ENCODE results near the gene GAD2.

The GAD2 gene

DNA sequence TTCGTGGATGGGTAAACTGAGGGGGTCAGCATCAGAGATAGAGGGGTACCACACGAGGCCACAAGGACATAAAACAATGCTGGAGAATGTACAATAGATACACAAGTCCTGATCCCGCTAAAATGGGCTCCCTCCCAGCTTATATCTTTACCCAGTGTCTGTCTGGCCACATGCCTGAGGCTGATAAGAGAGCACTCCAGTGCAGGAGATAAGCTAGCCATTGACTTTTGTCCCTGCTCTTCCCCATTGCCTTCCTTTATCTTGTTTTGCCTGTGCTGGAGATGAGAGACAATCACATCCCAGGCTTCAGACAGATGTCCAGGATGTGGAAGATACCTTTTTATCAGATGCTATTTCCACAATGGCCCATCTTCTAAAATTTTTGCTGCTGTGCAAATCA lies 6.0 kb downstream of the GAD2 start:
- no peak for DNase-seq (ENCODE audit: low read depth)

DNA sequence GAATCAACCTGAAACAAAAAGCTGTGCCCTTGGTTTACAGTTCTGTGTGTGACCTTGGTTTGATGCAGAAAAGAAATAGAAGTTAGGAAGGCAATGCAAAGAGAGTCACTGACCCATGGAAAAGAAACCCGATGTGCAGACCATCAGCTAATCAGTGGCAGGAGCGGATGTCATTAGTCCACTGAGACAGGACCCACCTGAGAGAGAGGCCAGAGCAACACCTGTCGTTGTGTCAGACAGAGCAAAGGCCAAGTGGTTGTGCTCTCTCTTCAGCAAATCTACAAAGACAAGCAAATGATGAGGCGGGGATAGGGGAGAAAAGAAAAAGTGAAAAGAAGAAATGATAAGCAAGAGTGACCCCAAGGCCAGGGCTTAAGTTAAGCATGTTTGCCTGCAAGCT lies 8.7 kb downstream of the GAD2 start:
- no peak for DNase-seq (ENCODE audit: low read depth)

DNA sequence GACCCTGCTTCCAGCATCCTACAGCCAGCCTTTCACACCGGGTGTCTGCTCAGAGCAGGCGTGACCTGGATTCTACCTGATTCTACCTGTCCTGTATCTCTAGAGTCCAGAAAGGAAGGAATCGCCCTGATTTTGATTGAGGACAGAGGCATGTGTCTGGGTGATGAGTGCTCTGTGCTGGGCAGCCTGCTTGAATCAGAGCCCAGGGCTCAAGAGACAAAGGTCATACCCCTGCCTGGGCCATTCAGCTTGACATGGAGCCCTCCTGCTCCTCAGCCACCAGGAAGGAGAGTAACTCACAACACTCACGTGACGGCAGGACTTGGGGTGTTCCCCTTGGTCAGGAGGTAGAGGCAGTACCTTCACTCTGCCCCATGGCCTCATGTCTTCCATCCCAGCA lies 11.2 kb downstream of the GAD2 start:
- no peak for DNase-seq (ENCODE audit: low read depth)

DNA sequence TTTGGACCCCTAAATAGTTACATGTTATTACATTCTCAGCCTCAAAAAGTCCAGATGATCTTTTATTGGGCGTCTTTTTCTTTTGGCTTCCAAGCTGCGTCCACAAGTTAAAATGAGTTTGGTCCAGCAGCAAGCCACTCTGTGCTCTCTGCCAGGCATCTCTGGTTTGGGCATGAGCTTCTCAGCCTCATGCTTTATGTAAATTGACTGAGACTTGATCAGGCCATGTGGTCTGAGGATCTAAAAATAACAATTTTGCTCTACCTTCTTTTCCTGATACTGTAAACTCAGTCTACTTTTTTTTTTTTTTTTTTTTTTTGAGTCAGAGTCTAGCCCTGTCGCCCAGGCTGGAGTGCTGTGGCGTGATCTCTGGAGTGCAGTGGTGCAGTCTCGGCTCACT lies 15.6 kb downstream of the GAD2 start:
- no peak for DNase-seq (ENCODE audit: low read depth)

DNA sequence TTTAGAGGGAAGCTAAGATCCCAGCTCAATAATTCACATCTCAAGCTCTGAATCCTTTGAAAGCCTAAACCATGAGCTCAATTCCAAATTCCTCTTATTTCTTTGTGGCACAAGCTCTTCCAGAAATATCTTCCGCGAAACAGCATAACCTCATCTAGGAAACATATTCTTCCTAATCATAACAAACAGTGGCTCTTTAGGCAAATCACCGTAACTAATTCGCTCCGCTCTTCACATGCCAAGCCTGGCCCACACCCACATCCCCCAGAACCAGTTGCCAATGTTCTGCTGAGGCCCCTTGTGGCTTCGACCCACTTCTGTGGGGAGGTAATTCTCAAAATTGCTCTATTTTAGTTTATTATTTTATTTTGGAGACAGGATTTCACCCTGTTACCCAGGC lies 19.2 kb downstream of the GAD2 start:
- DNase-seq (ENCODE audit: low read depth): no peak

DNA sequence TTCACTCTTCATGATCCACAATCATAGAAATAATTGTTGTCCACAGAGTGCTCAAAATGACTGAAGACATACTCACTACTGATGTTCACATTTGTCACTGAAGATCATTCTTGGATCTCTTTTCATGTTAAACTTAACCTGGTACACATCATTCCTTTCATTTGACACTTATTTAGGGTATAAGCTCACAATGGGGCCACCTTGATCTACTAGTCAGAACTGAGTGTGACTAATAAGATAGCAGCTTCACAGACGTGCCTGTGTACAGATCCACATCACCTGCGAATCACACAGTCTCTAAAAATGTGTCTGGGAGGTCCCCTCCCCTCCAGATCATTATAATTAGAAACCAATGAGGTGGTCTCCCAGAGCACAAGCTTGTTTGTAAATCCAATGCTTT lies 21.8 kb downstream of the GAD2 start:
- DNase-seq (ENCODE audit: low read depth): no peak

DNA sequence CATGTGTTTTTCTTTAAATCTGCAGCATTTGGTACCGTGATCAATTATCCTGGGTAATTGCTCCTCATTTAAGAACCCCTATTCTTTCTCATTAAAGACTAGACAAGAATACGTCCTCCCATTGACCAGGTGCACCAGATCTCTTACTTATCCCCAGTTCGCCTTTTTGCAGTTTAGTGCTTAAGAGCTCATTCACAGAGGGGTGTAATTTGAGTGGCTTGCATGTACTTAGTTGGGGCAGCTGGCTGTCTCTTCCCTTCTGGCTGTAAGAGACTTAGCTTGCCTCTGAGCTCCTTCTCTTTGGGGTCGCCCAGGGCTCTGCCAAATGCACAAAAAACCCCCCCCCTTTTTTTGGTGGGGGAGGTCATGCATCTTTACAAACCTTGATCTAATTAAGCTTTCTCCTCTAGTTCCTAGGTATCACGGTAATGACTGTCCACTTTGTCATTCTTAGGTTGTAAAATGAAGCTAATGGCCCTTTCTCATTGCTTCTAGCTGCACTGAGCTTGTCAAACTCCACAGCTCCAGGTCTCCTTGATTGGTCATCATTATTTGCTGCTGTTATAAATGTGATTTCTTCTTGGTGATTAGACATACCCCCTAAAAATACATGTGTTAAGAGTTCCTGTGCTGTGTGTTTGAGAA lies 26.3 kb downstream of the GAD2 start:
- no peak for DNase-seq (ENCODE audit: low read depth)

DNA sequence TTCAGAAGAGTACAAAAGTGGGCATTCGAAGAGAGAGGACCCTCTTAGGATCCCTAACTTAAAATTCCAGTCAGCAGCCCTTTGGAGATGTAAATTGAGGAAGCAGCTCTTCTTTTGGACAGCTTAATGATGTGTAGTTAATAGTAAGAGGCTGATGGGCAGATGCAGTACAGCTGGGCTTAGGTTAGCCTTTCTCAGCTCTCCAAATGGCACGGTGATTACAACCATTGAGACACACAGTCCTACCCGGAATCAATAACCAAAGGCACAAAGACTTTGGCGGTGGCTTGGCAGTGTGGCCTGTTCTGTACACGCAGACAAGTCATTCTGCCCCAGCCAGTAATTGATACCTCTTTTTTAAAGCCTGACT lies 26.8 kb downstream of the GAD2 start:
- DNase-seq (ENCODE audit: low read depth): no peak

DNA sequence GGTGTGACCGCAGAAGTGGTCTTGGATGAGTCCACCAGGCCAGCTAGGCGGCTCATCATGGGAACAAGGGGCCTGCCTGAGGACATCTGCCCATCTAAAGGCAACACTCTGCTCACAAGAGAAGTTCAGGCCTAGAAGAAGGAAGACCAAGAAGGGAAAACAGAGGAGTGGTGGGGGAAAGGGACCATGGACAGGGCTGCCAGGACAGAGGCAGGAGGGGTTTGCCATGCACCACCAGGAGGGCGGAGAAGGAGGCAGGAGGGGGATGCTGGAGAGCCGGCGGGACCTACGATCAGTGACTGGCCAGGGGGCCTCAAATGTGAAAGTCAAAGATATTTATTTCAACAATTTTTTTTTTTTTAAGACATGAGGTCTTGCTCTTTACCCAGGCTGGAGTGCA lies 33.1 kb downstream of the GAD2 start:
- DNase-seq (ENCODE audit: low read depth): no peak

DNA sequence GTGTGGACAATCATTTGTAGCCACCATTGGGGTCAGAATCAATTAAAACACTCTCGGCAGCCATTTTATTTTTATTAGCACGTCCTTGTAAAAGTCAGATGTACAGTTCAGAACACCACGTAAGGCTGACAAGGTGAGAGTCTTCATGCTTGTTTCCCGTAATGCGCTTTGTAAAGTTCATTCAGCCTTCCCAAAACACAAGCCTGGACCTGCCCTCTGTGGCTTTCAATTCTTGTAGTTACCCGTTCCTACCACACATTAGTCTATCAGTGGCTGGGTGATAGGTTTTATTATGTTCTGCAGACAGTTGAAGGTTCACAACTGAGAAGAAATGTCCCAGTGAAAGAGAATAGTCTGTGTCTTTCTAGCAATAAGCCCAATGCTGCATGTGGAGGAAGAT lies 35.4 kb downstream of the GAD2 start:
- DNase-seq (ENCODE audit: low read depth): no peak

DNA sequence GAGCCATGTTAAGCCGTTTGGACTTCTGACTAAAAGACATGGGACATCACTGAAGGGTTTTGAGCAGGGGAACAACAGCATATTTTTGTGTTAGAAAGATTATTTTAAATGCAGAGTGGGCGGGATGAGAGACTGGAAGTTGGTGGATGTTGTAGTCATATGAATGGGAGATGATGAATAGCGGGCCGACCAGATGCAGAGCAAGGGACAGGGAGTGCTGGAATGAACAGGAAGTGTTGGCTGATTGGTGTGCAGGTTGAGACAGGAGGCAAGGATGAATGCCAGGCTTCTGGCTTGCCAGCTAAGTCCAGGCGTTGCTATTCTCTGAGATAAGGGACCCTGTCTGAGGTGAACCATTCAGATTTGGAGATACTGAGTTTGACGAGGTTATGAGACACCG lies 38.0 kb downstream of the GAD2 start:
- no peak for DNase-seq (ENCODE audit: low read depth)

DNA sequence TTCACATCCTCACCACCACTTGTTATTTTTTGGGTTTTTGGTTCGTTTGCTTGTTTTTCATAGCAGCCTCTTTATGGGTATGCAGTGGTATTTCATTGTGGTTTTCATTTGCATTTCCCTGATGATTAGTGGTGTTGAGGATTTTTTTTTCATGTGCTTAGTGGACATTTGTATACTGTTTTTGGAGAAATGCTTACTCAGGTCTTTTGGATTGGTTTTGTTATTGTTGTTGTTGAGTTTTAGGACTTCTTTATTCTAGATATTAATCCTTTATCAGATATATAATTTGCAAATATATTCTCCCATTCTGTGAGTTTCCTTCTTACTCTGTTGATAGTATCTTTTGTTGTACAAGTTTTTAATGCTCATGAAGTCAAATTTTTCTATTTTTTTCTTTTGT lies 42.8 kb downstream of the GAD2 start:
- no peak for DNase-seq (ENCODE audit: low read depth)

DNA sequence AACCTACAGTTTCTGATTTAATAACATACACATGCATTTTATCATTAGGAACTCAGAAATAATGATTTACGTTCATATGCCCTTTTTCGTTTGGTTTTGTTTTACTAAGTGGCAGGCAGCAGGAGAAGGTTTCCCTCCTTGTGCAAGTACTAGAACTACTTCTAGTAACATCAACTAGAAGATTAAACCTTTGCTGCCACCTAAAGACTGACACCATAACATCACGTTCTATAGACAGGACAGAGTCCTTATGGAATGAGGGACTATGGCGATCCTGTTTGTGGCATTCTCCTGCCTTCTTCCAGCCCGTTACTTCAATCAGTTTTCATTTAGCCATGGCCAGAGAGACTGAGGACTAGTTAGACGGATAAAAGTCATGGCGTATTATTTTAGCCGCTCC lies 53.2 kb downstream of the GAD2 start:
- no peak for DNase-seq (ENCODE audit: low read depth)

DNA sequence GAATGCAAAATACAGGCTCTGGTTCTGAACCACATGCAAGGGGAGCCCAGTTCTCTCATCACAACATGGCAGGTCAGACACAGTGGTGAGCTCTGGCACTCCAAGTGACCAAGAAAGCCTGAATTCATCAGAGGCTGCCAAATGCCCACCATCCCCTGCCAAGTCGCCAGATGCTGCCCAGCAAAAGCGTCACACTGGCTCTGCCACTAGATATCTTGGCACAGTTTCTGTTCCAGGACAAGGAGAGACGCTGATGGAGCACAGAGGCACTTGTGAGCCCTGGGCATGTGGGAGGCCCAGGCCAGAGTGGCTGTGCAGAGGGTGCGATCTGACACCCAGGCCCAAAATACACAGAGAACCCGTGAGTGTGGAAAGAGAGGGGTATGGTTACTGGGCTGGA lies 57.8 kb downstream of the GAD2 start:
- no peak for DNase-seq (ENCODE audit: low read depth)

DNA sequence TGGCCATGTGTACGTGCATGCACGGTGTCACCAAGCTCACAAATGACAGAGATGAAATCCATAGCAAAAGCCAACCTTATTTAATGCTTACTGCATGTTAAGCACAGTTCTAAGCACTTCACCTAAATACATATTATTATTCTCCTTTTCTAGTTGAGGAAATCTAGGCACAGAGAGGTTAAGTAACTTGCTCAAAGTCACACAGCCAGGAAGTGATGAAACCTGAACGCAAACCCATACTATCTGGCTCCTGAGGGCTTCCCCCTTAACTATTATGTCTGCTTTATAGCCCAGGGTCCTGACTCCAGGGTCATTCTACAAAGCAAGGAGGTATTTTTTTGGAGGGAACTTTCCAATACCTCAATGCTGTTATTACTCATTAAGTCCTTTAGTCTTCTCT lies 61.7 kb downstream of the GAD2 start:
- no peak for DNase-seq (ENCODE audit: low read depth)

DNA sequence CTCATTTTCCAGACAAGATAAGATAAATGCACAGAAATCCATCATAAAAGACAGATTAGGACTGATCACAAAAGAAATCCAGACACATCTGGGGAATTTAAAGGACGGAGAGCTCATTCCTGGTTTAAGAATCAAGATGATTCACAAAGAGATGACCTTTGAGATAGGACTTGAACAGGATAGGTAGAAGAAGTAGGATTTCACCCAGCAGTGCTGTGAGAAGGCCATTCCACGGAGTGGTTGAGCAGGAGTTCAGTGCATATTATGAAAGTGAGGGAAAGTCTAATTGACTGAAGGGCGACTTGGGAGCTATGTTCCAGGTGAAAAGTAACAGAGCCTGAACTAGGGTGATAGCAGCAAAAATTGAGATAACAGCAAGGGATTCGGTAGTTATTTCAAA lies 73.7 kb downstream of the GAD2 start:
- no peak for DNase-seq (ENCODE audit: low read depth)

DNA sequence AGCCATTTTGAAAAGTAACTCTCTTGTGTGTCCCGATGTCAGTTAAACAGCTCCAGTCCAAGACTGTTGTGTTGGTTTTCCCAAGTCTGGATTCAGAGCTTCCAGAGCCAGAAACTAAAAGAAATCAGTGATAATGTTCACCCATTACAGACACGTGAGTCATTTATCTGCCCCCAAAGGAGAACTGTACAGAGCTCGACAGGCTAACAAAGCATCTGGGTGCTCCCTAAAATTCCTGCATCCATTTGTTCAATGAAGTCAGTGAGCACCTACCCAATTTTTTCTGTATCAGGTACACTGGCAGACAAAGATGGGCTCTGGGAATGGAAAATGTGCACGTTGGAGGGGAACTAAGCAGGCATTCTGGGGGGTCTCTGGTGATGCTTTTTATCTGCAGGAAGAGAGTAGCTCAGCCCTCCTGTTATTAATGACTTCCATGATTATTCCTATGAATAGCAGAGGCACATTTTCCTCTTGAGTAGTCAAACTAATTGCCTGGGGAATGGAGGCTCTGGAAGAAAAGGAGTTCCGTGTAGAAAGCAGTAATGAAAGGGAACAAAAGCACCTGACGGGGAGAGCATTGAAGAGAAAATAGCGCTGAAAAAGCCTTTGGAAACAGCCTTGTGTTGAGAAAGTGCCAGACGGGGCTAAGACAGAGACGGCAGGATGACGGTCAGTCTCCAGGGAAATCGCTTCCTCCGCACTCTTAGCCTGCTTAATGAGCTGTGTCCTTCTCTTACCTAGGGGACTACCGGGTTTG lies 75.3 kb downstream of the GAD2 start:
- DNase-seq (ENCODE audit: low read depth): no peak

DNA sequence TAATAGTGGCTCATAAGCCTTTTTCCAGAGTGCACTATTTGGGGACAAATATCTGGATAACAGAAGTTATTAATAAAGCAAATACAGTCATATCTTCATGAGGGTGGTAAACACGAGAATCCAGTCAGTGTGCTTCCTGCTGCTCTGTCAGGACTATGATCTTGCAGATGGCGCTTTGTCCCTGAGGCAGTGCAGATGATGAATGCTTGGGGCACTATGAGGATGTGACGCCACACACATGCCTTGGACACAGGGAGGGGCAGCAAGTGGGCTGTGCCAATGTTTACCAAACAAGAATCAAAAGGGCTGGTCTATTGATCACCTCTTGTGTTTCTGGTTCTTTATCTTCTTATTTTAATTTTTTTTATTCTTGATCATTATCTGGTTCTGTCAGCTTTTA lies 79.8 kb downstream of the GAD2 start:
- DNase-seq (ENCODE audit: low read depth): no peak

DNA sequence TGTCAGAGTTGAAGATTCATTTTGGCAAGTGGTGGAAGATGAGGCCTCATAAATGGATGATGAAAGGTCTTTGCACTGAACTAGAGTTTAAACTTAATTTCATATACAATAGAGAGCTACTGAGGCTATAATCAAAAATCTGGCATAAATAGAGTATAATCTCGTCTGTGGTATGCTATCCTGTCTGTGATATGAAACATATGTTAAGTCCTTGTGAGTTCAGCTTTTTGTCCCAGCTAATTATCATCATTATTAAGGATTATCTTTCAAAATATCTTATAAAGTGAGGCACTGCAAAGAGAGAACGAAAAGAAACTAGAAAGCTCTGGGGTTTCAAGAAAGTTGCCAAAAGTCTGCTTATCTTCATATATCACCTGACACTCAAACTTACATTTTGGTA lies 83.4 kb downstream of the GAD2 start:
- no peak for DNase-seq (ENCODE audit: low read depth)

DNA sequence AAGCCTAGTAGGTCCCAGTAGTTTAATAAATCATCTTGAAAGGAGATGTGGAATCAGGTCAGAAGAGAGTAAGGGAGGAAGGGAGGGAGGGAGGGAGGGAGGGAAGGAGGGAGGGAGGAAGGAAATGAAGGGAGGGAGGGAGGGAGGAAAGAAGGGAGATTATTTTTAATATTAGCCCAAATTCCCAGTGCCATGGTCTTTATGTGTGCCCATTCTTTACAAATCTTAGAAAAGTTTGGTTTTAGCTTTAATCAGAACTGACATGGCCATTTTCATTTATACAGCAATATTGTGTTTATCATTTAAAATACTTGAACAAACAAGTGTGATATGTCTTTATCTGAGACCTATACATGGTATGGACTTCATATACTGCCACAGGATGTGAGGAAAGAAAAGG lies 86.8 kb downstream of the GAD2 start:
- DNase-seq (ENCODE audit: low read depth): no peak

DNA sequence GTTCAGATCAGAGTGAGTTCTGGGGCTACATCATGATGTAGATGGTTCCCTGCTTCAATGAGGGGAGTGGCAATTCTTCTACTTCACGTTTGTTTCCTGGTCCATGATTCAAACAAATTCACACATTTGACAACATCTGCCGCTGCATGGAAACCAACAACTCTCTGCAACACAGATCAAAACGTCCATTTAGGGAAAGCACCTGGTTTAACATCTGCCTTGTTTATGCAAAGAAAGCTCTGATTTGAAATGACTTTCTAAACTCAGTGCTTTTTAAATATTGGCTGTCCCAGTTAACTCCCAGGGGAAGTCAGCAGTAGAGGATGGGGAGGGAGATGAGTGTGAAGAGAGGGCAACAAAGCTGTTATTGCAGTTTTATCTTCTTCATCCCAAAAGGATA lies 93.8 kb downstream of the GAD2 start:
- no peak for DNase-seq (ENCODE audit: low read depth)

DNA sequence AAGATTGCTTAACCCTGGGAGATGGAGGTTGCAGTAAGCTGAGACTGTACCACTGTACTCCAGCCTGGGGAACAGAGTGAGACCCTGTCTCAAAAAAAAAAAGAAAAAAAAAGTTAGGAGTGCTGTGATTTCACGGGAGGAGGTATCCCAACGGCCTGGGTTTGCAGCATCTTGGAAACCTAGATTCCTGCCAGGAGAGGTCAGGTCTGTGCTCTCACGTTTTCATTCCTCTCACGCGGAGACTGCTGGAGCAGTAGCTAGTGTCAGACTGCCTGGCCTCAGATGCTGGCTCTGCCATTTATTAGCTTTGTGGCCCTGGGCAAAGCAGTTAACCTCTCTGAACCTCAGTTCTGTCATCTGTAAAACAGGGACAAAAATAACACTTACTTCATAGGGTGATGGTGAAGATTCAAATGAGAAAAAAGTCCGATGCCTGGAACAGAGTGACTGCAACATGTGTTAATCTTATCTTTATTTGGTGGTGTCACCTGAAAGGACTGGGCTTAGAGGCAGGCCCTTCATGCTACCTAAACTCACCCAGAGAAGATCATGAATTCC lies 94.9 kb downstream of the GAD2 start:
- DNase-seq (ENCODE audit: low read depth): no peak

DNA sequence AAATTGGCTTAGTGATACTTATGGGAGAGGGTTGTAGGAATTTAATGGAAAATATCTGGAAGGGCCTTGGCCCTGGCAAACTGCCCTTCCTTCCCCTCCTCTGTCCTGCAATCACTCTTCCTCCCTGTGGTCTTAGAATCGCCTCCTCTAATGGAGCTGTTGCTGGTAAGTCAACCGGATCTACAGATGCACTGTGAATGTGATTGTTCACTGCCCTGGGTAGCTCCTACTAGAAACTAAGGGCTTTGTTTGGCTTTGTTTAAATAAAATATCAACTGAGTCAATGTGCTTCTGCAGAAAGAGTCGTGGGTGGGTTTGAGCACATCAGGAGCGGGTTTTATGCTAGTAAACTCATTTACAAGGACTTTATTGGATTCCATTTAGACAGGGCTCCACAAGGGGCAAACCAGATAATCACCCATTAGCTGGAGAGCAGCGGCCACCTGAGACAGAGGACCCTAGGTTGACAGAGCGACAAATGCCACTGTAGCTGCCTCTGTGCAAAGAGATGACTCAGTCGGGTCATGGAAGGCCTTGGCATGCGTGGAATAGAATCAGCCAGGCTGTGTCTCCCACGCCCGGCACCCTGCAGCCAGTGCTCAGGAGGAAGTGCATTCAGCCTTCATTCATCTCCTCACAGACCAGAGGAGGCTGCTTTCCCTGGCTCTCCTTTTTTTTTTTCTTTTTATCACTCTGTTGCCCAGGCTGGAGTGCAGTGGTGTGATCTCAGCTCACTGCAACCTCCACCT lies 97.9 kb downstream of the GAD2 start:
- no peak for DNase-seq (ENCODE audit: low read depth)

All from GM04504 (cell line).